NCI-H1694 (cell line): ENCODE data around the gene CMC2.

Source experiments
- DNase-seq: peaks from one replicate; lab custom pipeline; 2025; lab: John Stamatoyannopoulos, UW

The CMC2 gene

DNA sequence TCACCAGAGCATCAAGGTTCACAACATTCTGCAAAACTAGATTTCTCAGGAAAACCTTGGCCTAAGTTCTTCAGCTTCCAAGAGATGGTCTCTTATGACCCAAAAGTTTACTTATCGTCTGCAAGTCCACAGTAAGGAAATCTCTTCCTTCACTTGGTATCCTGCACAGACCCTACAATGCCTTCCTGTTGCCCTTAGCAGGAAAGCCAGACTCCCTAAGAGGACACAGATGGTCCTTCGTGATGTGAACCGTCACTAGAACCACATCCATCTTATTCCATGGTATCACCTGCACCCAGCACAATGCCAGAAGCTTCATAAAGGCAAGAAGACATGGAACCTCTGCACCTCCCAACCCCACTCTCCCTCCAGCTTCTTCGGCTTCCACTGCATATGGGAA, 34.1 kb downstream of the CMC2 start:
- no peak for DNase-seq

- no peak for DNase-seq
Measured at GRCh38 chr16:80971819-80972218, 34.9 kb downstream of the CMC2 start.

- no peak for DNase-seq
Measured at GRCh38 chr16:80969114-80969484, 37.6 kb downstream of the CMC2 start.

GRCh38 chr16:80968386-80969113, 38.1 kb downstream of the CMC2 start:
- no peak for DNase-seq

- DNase-seq, result no peak
Measured at GRCh38 chr16:80966617-80967016, 40.1 kb downstream of the CMC2 start.

DNA sequence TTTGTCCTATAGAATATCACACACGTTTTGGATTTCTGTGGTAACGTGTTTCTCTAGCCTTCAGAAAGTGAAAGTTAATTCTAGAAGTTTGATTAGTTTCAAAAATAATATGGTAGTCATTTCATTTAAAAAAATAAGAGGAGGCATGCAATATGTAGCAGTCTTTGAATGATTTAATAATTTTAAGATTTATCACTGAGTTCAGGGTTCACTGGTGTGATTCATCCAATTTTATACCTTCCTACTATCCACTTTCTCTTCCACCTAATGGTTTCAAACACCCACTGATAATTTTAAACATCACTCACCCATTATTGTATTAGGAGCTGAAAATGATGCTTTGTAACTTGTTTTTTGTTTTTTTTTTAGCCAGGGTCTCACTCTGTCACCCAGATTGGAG, 42.3 kb downstream of the CMC2 start:
- DNase-seq, result no peak

- DNase-seq, result no peak
Measured at GRCh38 chr16:80962879-80963278, 43.8 kb downstream of the CMC2 start.

GRCh38 chr16:80958284-80958683, 48.4 kb downstream of the CMC2 start:
- no peak for DNase-seq

DNA sequence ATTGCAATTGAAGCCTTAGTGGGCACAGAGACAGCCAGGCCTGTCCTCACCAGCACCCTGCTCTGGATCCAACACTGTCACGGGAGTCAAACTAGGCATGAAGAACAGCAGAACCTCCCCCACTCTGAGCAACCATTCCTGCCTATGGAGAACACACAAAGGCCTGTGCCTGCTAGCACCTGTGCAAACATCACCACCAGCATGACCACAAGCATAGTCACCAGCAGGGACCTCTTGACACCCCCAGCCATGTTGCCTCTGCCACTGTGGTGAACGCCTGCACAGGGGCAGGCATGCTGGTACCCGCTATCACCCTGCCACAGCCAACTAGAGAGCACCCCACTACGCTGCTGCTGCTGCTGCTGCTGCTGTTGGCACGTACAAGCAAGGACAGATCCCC, 51.7 kb downstream of the CMC2 start:
- DNase-seq, result no peak

- DNase-seq, result no peak
Measured at GRCh38 chr16:80948886-80949493, 57.7 kb downstream of the CMC2 start.

DNA sequence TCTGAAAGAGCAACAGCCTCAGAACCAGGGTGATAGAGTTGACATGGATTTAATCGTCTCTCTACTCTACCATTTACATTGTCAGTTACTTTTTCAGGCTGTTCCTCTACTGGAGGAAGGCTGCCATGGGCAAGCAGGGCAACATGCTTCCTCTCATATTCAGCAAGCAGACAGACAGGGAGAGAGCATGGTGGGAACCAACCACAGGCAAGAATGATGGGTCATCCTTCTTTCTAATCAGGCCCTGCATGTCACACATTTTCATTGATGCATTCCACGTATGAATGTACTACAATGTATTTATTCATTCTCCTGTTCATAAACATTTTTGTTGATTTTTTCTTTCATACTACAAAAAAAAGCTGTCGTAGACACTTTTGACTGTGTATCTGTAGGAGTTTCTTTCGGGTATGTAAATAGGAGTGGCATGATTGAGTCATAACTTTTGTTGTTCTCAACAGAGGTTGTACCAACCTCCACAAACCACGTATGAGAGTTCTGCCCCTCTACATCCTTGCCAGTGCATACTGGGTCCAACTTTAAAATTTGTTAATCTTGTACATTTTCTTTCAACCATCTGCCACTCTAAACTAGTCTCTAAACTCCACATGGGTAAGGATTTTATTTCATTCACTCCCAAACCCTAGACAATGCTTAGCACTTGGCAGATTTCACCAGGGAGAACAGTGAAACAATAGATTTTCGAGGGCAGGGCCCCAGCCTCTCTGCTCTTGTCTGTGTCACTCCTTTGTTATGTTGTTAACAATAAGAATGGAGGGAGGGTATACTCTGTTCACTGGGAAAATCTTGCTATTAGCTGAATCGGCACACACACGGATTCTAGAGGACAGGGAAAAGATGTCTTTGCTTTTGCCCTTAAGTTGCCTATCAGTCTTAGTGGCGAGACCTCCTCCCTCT, 58.7 kb downstream of the CMC2 start:
- no peak for DNase-seq

GRCh38 chr16:80947239-80947638, 59.4 kb downstream of the CMC2 start:
- DNase-seq, result no peak

DNA sequence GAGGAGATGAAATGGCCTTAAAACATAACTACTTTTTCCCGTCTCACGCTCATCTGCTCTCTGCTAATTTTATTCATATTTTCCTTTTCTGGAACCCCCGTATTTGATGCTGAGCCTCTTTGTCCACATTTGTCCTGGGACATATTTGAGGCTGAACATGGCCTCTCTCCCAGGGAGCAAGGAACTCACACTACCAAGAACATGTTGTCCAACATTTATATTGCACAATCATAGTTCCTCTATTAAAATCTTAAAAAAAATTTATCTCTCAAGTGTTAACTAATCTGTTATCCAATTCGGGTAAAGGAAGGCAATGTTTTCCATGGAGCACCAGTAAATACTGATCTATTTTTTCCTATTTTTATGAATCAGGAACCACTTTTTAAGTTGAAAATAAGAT, 60.2 kb downstream of the CMC2 start:
- DNase-seq, result no peak

DNA sequence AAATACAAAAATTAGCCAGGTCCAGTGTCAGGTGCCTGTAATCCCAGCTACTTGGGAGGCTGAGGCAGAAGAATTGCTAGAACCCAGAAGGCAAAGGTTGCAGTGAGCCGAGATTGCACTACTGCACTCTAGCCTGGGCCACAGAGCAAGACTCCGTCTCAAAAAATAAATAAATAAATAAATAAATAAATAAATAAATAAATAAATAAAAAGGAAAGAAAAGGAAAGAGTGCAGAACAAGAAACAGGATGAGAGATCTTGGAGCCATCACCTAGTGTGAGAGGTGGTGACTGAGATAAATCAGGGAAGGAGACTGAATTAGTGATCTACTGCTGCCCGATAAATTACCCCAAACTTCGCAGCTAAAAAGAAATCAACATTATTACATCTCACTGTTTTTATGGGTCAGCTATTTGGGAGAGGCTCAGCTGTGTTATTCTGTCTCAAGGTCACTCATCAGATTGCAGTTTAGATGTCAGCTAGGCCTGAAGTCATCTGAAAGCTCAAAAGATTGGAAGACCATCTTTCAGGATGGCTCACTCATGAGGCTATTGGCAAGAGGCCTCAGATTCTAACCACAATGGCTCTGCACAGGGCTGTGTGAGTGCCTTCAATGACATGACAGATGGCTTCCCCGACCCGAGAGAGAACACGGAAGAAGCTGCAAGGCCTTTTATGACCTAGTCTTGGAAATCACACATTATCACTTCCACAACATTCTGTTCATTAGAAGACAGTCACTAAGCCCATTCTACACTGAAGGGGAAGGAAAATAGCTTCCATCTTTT, 66.4 kb downstream of the CMC2 start:
- DNase-seq, result no peak

DNA sequence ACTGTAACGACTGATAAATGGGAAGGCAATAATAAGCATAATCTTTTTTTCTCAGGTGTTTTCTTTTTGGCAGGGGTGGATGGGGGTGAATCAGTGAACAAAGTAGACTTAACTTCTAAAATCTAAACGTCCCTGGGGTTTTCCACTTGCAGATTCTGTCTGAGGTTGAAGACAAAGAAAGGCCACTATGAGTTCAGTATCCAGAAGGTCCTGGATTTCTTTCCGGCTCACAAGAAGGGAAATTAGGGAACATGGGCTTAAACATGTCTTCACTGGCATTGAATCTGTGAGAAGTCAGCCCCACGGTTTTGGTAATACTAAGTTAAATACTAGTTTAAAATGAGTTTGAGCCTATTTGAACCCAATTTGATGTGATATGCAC, 67.8 kb downstream of the CMC2 start:
- no peak for DNase-seq

DNA sequence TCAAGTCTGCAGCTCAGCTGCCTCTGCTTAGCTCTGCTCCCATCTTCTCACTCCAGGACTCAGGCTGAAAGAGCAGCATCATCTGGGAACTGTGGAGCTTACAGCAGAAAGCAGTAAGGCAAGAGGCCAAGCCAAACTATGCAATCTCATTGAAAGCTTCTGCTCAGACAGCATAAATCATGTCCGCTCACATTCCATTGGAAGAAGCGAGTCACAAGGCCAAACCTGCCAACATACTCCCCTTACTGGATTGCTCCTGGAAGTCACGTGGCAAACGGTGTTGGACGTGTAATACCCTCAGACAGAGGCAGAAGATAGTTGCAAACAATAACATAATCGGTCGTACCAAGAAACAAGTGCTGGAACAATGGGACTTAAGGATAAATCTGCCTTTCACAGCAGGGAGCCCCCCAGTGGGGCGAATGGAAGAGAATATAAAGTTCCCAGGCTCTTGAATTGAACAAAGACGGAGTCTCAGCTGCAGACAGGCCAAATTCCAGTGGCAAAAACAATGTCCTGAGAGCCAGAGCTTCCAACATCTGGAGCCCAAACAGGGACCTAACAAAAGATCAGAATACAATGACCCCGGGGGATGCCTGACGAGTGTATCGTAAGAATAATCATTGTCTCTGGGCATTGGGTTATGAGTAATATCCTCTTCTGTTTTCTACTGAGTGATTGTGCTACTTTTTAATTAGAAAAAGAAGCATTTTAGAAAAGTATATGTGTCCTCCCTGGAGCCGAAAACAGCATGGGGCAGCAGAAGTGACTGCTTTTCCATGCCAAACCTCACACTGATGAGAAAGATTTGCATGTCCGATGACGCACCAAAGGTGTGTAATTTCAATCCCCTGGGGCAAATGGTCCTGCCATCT, 68.4 kb downstream of the CMC2 start:
- no peak for DNase-seq

DNA sequence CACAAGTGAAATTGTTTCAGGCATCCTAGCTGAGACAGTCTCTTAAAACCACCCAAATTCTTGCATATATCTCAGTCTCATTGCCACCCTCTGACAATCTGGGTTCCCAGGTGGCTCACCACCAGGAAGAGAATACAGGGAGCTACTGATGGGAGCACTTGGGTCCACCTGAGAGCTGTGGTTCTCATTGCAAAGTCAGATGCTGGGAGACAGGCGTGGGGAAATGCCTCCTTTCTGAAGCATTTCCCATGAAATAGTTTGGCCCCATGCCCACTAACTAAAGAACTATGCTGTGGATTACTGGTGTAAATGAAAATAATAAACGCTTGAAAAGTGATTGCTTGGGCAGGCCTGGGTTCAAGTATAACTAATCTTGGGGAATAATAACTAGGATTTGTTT, 70.3 kb downstream of the CMC2 start:
- no peak for DNase-seq

DNA sequence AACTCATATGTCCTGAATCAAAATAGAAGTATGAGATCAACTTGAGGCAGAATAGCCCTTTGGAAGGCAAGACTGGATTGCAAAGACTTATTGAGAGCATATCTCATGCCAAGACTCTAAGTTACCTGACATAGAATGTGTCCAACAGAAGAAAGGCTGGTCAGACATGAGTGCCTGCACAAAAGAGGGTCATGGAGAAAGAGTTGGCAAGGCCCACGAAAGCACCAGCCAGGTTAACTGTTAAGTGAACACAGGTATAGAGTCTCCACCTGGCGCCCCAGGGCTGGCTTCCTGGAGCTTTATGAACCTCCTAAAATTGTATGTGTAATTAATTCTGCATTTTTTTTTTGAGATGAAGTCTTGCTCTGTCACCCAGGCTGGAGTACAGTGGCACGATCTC, 71.0 kb downstream of the CMC2 start:
- no peak for DNase-seq

GRCh38 chr16:80932708-80933095, 74.0 kb downstream of the CMC2 start:
- DNase-seq, result no peak

DNA sequence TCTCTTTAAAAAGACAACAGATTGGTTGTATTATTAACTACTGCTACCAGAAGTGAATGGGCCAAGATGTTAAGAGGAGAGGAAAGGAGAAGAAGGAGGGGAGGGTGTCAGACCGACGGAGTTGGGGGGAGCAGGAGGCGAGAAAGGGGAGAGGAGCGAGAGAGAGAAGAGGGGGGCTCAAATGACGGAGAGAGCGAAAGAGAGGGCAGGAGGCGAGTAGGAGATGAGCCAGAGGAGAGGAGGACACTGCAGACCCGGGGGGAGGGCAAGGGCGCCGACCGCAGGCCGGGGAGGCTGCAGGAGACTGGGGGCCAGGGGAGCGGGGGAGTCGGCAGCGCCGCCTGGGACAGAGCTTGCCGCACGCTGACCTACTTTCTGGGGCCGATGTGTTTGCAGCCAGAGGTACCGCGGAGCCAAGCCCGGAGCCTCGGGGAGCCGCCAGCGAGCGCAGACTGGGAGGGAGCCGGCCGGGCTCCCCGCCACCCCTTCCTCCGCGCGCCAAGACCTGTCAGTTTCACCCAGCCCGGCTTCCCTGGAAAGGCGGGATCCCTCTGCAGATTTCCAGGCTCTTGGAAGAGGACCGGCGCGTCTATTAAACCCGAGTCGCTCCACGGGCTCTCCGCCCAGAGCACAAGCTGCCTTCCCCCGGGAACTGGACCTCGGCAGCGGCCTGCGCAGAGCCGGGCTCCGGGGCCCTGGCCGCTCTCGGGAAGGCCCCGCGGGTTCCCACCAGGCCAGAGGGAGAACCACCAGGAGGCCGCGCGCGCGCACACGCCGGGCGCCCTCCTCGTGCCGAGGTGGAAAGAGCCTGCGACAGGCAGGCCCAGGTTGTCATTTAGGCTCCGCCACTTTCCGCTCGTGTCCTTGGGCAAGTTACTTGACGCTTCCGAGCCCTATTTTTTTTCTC, 74.6 kb downstream of the CMC2 start:
- no peak for DNase-seq
